IPS DF 4.7 (cell line): ENCODE measurements around the gene MSI2.
"Not testable (repeated sequence)": the region's sequence is repeated elsewhere in the genome, so short reads cannot be mapped to it uniquely, and the experiment has no call there.

Experiments used
- DNase-seq: peaks from one replicate; pipeline ENCODE4 v3.0.0-alpha.2; 2013; ENCODE audit warnings: low spot score; ENCODE audit errors: extremely low read depth

MSI2 gene

GRCh38 chr17:57255776-57256681, at the start of gene MSI2:
TSS of gene MSI2 (plus strand) at chr17:57256523. CDS start at chr17:57256743, 220 bp downstream.
- DNase-seq: no peak

DNA sequence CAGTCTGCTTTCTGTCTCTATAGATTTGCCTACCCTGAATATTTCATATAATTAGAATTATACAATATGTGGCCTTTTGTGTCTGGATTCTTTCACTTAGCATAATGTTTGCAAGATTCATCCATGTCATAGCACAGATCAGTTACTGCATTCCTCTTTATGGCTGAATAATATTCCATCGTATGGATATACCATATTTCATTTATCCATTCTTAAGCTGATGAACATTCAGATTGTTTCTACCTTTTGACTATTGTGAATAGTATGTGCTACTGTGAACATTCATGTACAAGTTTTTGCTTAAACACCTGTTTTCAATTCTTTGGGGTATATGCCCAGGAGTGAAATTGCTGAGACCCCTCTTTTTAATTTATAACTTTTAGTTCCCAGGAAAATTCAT, 49.4 kb upstream of the MSI2 start:
- no peak for DNase-seq

DNA sequence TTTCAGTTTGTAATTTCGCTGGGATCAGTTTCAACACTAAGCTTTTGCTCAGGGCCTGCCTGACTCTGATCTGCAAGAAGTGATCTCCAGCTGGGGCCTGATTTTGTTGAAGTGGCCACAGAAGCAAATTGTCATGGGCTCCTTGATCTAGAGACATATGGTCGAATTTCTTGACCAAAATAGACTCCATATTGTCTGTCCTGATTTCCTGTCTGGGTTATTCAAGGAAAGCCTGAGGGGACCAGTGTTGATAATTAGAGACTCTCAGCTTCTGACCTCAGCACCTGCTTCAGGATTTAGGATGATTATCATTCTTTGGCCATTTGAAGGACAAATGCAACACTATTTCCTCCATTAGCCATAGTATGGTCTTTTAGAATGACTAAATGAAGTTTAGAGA, 48.9 kb upstream of the MSI2 start:
- no peak for DNase-seq

DNA sequence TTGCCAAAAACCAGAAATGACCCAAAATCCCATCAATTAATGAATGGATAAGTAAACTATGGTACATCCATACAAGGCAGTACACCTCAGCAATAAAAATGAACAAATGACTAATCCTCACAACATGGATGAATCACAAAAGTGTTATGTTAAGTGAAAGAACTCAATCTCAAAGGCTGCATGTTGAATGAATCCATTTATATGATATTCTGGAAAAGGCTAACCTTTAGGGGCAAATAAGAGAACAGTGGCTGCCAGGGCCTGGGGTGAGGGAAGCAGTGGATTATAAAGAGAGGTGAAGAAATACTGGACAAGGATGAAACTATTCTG, 46.1 kb upstream of the MSI2 start:
- DNase-seq: no peak

DNA sequence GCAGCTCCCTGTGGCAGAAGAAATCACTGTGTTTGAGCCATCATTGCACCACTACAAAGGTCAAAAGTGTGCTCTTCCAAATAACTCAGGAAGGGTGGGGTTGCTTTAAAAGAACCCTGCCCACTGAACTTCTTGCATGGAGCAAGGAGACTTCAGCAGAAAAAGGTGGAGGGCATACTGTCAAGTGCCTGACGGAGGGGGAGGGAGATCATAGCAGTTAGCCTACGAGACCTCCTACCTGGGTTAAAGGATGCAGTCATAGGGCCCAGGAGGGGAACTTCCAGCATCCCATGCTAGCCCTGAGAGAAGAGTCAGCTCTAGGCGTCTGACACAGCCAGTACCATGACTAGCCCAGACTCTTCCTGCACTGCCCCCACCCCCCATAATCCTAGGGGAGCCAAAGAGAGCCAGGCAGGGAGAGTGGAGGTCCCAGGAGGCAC, 45.3 kb upstream of the MSI2 start:
- no peak for DNase-seq

- DNase-seq: no peak
These were observed 44.8 kb upstream of the MSI2 start for GRCh38 chr17:57211543-57211942.

- DNase-seq: no peak
These were observed 43.0 kb upstream of the MSI2 start for GRCh38 chr17:57213180-57213825.

- no peak for DNase-seq
These were observed 41.0 kb upstream of the MSI2 start for GRCh38 chr17:57215317-57215716.

DNA sequence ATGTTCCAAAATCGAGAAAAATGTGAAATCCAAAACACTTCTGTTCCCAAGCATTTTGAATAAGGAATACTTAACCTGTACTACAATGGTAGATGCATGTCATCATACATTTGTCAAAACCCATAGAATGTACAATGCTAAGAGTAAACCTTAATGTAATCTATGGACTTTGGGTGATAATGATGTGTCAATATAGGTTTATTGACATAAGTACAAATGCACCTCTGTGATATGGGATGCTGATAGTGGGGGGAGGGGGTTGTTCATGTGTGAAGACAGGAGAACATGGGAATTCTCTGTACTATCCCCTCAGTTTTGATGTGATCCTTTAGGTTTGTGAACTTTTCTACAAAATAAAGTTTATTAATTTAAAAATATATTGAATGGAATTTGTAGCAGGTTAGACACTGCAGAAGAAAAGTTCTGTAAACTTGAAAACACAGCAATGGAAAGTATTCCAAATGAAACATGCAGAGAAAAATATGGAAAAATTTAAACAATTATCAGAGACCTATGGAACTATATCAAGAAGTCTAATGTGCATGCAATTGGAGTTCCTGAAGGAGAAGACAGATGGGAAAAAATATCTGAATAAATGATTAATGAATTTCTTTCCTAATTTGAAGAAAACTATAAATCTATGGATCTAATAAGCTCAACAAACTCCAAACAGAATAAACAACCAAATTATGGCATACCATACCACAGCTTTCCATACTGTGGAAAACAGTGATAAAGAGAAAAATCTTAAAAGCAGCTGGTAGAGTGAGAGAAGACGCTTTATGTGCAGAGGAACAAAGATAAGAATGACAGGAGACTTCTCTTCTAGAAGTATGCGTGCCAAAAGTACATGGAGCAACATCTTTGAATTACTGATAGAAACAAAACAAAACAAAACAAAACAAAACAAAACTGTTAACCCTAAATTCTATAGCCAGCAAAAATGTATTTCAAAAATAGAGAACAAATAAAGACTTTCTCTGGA, 34.7 kb upstream of the MSI2 start:
- DNase-seq: no peak

GRCh38 chr17:57222422-57222821, 33.9 kb upstream of the MSI2 start:
- DNase-seq: not testable (repeated sequence)

DNA sequence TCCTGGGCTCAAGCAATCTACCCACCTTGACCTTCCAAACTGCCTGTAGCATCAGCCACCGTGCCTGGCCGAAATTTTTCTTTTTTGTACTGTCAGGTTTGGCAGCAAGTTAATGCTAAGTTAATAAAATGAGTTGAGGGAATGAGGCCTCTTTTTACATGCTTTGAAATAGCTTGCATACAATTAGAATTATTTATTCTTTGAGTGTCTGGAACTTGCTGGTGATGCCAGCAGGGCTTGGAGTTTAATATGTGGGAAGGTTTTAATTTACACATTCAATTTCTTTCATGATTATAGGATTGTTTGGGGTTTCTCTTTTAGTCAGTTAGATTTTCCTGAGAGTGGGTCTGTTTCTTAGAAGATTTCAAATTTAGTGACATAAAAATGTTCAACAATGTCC, 31.2 kb upstream of the MSI2 start:
- DNase-seq: no peak

- DNase-seq: no peak
These were observed 29.5 kb upstream of the MSI2 start for GRCh38 chr17:57226793-57227192.

DNA sequence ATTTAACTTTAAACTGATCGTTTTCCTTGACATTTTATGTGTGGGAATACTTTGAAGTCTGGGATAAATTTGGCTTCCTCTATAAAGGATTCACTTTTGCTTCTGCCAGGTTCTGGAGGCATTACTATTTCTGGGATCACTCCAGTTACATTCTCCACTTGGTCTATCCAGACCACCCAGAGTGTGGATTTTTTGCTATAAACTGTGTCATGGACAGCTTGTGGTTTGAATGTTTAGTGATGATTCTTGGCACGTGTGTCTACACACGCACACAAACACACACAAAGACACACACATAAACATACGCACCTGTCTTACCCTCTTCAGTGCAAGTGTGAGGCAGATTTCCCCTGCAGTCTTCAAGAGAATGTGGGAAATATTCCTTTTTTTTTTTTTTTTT, 27.4 kb upstream of the MSI2 start:
- DNase-seq: no peak

- DNase-seq: no peak
These were observed 22.1 kb upstream of the MSI2 start for GRCh38 chr17:57234061-57234738.

DNA sequence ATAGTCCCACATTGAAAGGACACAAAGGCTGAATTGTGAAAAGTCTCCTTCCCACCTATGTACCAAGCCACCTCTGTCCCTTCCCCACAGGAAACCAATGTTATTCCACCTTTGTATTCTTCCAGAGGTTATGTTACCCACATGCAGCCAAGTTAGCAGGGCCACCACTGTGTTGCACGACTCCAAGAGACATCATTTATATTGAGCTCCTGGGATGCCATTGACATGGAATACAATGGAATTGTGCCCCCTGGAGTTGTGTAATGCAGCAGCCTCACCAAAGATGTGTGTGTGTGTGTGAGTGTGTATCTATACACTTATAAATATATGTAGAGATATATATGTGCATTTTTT, 21.6 kb upstream of the MSI2 start:
- no peak for DNase-seq

DNA sequence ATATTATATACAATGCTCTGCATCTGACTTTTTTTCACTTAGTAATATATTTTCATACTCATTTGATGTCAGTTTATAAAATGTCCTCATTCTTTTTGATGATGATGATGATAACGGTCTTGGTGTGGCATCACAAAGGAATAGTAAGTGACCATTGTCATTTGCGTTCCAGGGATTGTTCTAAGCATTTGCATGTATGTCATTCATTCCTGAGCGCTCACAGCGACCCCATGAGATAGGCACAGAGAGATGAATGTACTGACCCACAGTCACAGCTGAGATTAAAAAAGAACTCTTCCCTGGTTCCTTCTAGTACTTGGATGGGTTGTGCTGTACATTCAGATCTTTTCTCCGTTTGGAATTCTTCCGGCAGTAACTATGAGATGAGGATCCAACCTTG, 21.2 kb upstream of the MSI2 start:
- DNase-seq: no peak

GRCh38 chr17:57236686-57237299, 19.5 kb upstream of the MSI2 start:
- DNase-seq: no peak

GRCh38 chr17:57240648-57241047, 15.7 kb upstream of the MSI2 start:
- no peak for DNase-seq

GRCh38 chr17:57242148-57242547, 14.2 kb upstream of the MSI2 start:
- no peak for DNase-seq

- no peak for DNase-seq
These were observed 13.1 kb upstream of the MSI2 start for GRCh38 chr17:57243171-57243622.

- DNase-seq: no peak
These were observed 10.5 kb upstream of the MSI2 start for GRCh38 chr17:57245786-57246185.
